Left ventricle myocardium inferior (tissue), 1 donor: Measurements from ENCODE around the gene NEO1. TPM values are rescaled to one million over a fixed set of nuclear protein-coding genes. Genes with fewer than 3 reads are reported as not detected.

ENCODE experiments used
- DNase-seq: peaks from one replicate; pipeline ENCODE4 v3.0.0-alpha.2; 2020
- H3K27ac ChIP-seq: fragments of 200-600 bp; replicated peaks from 2 replicates; pipeline ENCODE4 v1.8.0; 2021
- H3K27me3 ChIP-seq: fragments of 200-600 bp; 2 replicates; pipeline ENCODE4 v1.8.0; 2021; ENCODE audit warnings: low read depth
- H3K36me3 ChIP-seq: fragments of 200-600 bp; 2 replicates; pipeline ENCODE4 v1.8.0; 2021
- H3K4me1 ChIP-seq: fragments of 200-600 bp; 2 replicates; pipeline ENCODE4 v1.8.0; 2021
- H3K4me3 ChIP-seq: fragments of 200-600 bp; 2 replicates; pipeline ENCODE4 v1.8.0; 2021; ENCODE audit warnings: mild to moderate bottlenecking, moderate library complexity
- H3K9me3 ChIP-seq: fragments of 200-600 bp; replicated peaks from 2 replicates; pipeline ENCODE4 v1.8.0; 2021
- CTCF ChIP-seq: fragments of 200-600 bp; IDR thresholded peaks from 2 replicates; pipeline ENCODE4 v1.8.0; 2021; ENCODE audit warnings: antibody characterized with exemption, mild to moderate bottlenecking, borderline replicate concordance
- intact Hi-C: fragments of 100-400 bp; cut with micrococcal nuclease; formaldehyde crosslinking; loops from one replicate; pipeline ENCODE4 v1.11.0; 2022
- total RNA-seq: library from RNA; stranded (reverse); fragmentation: NEBNext Ultra II Directional; extraction: Animal tissue kit (Norgen Biotek cat#: 25700); gene quantifications from one replicate; pipeline ENCODE4 v1.2.1, GENCODE V29; 2021
- donor health status: DM: no; HTN: yes; CAD: no; lungs with severe emphysema.

Gene NEO1
- total RNA-seq, 1 donor from 2014 or later: 9.0 TPM

DNA sequence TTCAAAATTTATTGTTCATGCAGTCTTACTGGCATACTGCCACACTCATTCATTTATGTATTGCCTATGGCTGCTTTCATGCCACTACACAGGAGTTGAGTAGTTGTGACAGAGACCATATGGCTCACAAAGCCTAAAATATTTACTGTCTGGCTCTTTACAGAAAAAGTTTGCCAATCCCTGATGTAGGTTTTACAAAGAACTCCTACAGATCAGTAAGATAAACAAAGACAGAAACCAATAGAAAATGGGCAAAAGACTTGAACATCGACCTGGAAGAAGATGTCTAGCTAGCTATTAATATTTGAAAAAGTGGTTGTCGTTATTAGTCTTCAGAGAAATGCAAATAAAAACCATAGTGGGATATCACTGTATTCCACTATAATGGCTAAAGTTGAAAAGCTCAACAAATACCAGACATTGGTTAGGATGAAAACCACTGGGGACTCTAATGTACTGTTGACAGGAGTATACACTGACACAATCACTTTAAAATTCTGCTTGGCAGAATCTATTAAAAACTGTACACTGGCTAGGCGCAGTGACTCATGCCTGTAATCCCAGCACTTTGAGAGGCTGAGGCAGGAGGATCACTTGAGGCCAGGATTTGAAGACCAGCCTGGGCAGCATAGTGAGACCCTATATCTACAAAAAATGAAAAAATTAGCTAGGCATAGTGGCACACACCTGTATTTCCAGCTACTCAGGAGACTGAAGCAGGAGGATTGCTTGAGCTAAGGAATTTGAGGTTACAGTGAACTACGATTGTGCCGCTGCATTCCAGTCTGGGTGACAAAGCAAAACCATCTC lies 87.7 kb downstream of the NEO1 start:
- H3K36me3 ChIP-seq: peaks cover 4% of the 10 kb centered on the region
- no peaks in the 10 kb centered on the region for H3K4me1 ChIP-seq
- no peak overlapping the region for H3K4me3 ChIP-seq
- no peaks in the 10 kb centered on the region for H3K27me3 ChIP-seq
- no peak for DNase-seq
- no peak overlapping the region for H3K27ac ChIP-seq
- H3K9me3 ChIP-seq: no peaks in the 10 kb centered on the region
- intact Hi-C loops: loop anchor here (10.0 kb wide), 1 partner anchor 65 kb away; no protein-coding TSS in a partner anchor
- TF ChIP-seq CTCF: no peak

DNA sequence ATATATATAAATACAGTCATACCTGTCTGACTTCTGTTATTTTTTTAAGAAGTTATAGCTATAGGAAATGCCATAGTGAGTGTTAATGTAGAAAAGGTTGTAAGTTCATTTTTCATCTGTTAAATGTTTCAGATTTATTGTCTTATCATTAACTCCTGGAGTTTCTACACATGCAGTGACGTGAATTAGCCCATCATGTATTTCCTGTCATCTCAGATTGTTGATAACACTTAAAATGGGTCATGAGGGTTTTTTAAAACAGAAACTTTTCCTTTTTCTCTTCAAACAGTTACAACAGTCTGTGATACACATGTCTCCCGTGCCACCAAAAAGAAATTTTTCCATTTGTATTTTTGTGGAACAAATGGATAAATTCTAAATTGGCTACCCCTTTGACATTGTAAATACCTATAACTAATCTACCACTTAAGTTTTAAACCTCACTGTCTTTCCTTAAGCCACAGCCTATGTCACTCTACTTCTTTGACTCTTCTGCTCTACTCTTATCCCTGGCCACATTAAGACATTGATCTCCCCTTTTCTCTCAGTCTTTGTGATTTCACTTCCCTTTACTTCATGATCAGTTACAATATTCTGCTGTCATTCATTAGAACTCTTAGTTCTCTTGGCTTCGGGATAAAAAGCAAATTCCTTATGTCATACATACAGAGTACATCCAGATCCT lies 89.1 kb downstream of the NEO1 start:
- H3K9me3 ChIP-seq: no peaks in the 10 kb centered on the region
- no peaks in the 10 kb centered on the region for H3K27me3 ChIP-seq
- no peaks in the 10 kb centered on the region for H3K4me1 ChIP-seq
- intact Hi-C loops: loop anchor here (10.0 kb wide), 1 partner anchor 63 kb away; no protein-coding TSS in a partner anchor
- TF ChIP-seq CTCF: no peak
- H3K27ac ChIP-seq: no peak overlapping the region
- no peak overlapping the region for H3K4me3 ChIP-seq
- no peak for DNase-seq
- peaks cover 4% of the 10 kb centered on the region for H3K36me3 ChIP-seq

DNA sequence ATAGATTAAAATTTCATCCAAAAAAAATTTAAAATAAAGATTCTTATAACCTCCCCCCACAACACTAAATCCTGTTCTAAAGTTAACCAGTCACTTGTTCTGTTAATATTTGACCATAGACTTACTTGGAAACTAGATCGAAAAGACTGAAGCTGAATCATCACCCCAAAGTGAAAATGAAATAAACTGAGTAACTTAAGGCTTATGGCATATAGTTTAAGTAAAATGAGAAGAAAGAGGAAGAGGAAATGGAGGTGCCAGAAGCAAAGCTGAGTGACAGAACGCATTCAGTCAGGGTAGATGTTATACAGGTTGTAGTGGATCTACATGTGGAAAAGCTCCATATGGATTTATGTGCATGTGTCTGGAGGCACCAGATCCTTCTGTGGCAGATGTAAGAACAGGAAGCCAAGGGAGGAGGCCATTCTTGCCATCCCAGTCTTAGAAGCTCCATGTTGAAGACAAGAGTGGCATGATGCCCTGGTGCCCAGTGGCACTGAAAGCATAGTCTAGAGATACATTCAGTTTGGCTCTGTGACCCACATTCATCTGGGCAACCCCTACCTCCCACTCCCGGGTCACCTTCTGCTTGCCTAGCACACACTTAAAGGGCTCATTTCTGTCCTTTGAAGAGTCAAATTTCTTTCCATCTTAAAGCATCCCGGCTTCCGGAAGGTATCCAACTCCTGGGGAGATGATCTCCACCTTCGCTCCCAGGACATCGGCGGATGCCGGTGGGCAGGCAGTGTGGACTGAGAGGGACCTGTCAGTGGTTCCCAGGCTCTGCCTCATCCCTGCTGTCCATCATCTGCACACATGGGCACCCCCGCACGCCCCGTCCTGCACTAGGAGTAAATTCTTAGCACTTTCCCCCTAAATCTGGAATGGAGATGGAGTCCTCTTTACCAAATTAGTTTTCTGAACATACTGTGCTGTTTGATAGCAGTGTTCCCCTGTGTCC lies 90.8 kb downstream of the NEO1 start:
- intact Hi-C loops: loop anchor here (10.0 kb wide), 1 partner anchor 62 kb away; no protein-coding TSS in a partner anchor
- Histone ChIP-seq H3K9me3 (no peaks in the 10 kb centered on the region), H3K27ac (no peak overlapping the region), H3K27me3 (no peaks in the 10 kb centered on the region), H3K36me3 (peaks cover 4% of the 10 kb centered on the region), H3K4me3 (no peak overlapping the region), H3K4me1 (no peaks in the 10 kb centered on the region)
- TF ChIP-seq CTCF: no peak
- no peak for DNase-seq

GRCh38 chr15:73143763-73144155 lies 91.5 kb downstream of the NEO1 start:
- Histone ChIP-seq H3K9me3 (no peaks in the 10 kb centered on the region), H3K4me3 (no peak overlapping the region), H3K4me1 (no peaks in the 10 kb centered on the region), H3K36me3 (peaks cover 4% of the 10 kb centered on the region), H3K27me3 (no peaks in the 10 kb centered on the region), H3K27ac (no peak overlapping the region)
- DNase-seq: no peak
- TF ChIP-seq CTCF: no peak
- intact Hi-C loops: loop anchor here (10.0 kb wide), 1 partner anchor 61 kb away; no protein-coding TSS in a partner anchor

- Histone ChIP-seq H3K36me3 (peaks cover 6% of the 10 kb centered on the region), H3K27me3 (no peaks in the 10 kb centered on the region), H3K4me3 (no peak overlapping the region), H3K4me1 (no peaks in the 10 kb centered on the region), H3K9me3 (no peaks in the 10 kb centered on the region), H3K27ac (no peak overlapping the region)
- intact Hi-C loops: loop anchor here (10.0 kb wide), 1 partner anchor 58 kb away; no protein-coding TSS in a partner anchor
- DNase-seq: no peak
- no peak for TF ChIP-seq CTCF
These were observed 94.2 kb downstream of the NEO1 start for GRCh38 chr15:73146419-73146818.
